NK-92 (cell line): Measurements from ENCODE around the gene MCC.

Source experiments
- DNase-seq: peaks from one replicate; lab custom pipeline; 2025; ENCODE audit not compliant: unreplicated experiment; lab: John Stamatoyannopoulos, UW

The MCC gene

DNA sequence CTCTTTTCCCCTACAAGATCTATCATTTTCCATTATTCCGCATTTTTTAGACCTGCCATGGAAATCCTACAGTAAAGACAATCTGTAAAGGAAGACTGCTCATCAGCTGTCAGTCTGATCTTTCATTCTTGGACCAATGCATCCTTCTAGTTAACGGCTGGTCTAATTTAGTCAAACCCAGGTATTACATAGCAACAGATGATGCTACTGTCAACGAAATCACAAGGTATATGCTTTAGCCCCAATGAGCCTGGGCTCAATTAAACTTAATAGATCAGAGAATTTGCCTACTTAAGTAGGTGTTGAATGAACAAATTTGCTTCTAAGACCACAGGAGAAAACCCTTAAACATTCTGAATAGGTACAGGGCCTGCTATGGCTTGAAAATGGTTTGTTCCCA is 260.5 kb downstream of the MCC start:
- DNase-seq = no peak

- DNase-seq = no peak
Observed at GRCh38 chr5:113226116-113226736, 262.0 kb downstream of the MCC start.

- DNase-seq = no peak
Observed at GRCh38 chr5:113225259-113225658, 263.0 kb downstream of the MCC start.

DNA sequence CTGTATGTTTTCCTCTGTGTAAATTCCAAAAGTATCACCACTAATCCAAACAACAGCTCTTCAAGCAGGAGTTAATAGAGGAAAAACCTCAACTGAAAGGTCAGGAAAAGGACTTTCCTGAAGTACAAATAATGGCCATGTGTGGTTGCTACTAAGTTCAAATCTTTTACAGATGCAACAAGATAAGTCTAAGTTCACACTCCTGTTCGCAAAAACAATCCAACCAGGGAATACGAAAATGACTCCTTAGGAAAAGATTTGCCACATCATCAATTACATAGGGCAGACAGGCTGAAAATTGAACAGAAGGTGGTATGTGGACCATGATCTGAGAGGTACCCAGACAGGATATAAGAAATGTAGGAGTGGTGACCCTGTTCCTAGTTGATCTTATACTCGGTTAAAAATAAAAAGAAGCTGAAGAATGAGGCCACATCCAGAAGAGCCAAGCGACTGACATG is 263.6 kb downstream of the MCC start:
- no peak for DNase-seq

- DNase-seq = no peak
Observed at GRCh38 chr5:113223831-113224604, 264.2 kb downstream of the MCC start.

DNA sequence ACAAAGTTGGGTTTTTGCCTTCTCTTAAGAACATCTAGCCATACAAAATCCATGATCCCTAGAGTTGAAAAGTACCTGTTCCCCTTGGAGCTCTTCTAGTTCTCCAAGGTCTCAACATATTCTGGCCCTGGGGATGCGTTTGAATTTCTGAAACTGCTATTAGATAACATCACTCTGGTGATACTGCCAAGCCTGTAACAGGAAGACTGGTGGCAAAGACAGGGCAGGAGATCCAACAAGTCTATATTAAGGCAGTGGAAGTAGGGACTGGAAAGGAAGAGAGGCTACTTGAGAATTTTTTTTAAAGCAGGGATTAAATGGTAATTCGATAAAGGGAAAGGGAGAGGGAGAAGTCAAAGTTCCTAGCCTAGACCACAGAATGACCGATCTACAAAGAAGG is 264.9 kb downstream of the MCC start:
- no peak for DNase-seq

- no peak for DNase-seq
Observed at GRCh38 chr5:113221294-113222176, 266.7 kb downstream of the MCC start.

DNA sequence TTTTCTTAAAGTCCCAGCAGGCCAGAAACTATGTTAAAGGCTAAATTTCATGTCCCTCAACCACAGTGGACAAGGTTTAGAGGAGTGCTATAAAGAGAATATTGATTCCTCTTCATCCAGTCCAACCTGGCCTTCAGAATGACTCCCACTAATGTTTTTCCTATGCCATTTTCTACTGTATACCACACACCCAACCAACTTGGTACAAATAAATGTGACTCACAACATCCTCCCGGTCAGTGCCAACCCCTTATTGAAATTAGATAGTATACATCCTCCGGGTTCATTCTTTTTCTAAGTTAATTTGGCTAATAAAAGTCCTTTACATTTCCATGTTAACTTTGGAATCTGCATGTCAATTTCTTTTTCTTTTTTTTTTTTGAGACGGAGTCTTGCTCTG is 268.6 kb downstream of the MCC start:
- DNase-seq = no peak

GRCh38 chr5:113218906-113219517 is 269.2 kb downstream of the MCC start:
- no peak for DNase-seq

GRCh38 chr5:113218200-113218599 is 270.1 kb downstream of the MCC start:
- DNase-seq = no peak

DNA sequence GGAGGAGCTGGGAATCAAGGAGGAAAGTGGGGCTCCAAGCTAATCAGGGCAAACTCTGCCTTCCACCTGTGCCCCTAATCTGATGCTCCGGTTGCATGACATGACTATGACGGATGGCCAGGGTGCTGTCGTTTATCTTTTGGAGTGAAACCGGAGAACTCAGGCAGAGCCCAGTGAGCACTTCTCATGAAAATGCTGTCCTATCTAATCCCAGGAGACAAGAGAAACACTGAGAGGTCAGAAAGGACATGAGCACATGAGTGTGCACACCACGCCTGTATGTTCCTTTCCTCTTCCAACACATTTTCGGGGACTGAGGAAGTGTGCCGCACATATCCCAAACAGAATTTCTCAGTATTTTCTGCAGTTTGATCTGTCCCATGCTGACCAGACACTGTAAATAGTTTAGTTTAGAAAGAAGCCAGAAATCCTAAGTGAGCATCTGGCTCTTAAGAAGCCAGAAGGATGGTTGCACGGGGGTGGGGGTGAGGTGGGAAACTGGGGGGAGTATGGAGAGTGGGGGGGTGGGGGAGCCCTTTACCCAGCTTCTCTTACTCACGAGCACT is 270.6 kb downstream of the MCC start:
- no peak for DNase-seq

DNA sequence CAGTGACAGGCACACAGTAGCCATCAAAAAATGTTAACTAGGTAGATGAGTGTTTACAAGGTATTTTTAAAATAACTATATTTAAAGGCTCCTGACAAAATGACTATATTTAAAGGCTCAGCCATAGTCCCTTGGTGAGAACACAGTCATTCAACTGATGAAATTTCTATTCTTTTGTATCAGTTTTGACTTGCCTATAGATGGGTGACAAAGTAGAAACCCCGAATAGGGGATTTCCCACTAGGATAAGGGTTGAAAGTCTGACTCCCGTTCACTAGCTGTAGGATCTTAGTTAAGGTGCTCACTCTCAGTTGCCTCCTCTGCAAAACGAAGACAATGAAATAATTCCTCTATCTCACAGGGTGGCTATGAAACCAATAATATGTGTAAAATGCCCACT is 271.7 kb downstream of the MCC start:
- no peak for DNase-seq

GRCh38 chr5:113215401-113216060 is 272.7 kb downstream of the MCC start:
- DNase-seq = no peak

DNA sequence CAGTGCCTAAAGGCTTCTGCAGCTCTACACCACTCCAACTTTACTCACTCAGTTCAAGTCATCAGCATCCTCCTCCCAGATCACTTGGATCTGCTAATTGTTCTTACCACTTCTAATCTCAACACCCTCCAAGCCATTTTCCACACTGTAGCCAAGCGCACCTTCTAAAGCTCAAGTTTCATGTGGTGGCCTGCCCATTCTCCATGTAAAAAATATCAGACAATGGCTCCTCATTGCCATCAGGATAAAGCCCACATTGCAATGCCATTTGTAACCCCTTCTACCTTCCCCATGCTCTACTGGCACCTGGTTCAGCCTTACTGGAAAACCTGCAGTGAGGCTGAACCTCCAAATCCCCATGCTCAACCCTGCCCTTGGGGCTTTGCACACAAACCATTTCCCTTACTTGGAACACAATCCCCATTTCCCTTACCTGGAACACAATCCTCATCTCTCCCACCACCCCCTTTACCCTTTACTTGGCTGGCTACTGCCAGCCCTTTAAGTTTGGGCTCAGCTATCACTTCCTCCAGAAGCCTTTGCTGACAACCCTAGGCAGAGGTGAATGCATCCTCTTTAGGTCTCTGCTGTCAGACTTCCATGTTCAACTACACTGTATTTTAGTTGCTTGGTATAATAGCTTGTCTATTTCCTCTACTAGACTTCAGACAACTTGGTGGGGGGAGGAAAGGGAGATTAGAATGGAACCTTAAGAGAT is 273.5 kb downstream of the MCC start:
- DNase-seq = no peak

DNA sequence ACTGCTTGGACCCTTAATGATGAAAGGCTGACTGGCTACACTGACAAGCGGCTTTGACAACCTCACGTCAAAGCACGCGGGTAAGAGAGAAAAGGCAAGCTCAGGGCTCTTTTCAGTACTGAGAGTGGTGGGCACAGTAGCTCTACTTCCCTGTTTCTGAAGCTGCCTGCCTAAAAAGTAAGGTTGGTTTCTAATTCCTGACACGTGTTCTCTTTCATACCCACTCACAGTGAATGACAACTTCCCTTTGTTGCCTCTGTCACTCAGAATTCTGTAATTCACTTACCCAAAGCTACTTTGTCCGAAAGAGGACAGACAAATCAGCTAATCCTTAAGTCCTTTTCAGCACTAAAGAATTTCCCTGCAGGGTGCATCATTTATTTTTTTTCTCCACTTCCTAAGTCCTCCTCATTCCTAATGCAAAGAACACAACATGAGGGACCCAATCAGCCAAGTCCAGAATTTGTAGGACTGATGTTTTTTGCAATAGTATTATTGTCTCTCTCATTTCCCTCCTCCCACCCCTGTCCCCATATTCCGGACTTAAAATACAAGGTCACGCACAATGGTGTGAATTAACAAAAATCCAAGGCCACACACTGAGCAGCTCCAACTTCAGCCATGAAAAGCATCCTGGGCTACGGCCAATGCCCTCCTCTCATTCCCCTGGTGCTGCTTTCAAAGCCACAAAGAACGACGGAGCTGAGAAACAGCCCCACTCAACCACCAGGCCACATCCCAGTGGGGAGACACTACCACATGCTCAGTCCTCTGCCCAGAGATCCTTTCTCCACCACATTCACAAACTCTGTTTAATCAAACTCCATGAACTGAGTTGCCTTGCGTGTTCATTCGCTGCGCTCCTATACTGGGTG is 274.5 kb downstream of the MCC start:
- no peak for DNase-seq

DNA sequence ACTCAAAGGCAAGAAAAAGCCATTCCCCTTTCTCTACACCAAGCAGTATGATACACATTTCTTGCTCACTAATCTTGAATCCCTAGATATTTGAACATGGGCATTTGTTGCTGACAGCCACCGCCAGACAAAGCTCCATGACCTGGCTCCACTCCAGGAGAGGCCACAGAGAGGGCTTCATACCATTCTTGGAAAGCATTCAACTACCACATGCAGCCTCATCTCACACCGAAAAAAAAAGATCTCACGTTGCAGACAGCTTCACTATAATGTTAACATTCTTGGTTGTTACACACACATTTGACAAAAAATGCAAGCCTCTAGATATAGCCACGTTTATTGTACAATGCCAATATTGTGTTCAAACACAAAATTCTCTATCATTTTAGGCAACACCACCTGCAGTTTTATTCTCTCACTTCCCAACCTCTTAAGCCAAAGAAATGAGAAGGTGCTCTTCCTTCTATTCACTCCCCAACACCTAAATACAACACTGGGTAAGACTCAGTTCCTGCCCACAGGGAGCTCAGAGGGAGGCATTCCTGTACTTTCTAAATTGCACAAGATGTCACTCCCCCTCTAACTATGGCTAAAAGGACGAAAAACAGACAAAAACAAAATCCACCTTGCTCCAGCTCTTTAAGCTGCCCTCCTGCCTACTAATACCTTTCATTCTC is 275.9 kb downstream of the MCC start:
- no peak for DNase-seq

DNA sequence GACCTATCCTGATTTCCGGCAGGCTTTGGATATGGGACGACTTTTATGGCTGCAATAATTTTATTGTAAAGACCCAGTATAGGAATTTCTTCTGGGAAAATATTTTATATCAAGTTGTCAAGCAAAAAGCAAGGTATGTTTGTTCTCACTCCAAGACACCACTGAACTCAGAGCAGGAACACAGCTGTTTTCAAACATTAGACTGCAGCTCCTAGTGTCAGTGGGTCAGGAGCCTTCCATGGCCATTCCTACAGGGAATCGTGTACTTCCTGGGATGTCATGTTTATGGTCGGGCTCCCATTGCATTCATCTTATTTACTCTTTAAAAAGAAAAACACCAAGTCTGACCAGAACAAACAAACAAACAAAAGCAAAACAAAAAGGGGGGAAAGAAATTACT is 278.8 kb downstream of the MCC start:
- DNase-seq = no peak

DNA sequence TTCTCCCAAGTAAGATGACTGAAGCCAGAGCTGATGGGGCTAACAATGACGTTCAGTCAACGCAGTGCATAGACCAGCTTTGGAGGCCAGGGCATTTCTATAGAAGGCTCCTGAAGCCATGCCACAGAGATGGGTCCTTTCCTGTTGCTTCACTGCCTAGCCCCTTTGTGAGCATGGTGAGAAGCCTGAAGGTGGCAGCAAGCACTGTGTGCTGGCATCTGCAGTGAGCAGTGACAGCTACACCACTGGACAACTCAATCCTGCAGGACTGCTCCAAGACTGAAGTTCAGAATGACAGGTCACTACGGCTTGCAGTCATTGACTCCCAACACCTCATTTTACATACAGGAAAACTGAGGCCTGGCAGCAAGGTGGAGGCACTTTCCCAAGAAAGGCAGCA is 282.4 kb downstream of the MCC start:
- DNase-seq = no peak
